ENCODE results near the gene MYO18A. TPM values are rescaled to one million over a fixed set of nuclear protein-coding genes. Genes with fewer than 3 reads are reported as not detected.

Gene MYO18A
- total RNA-seq, 1 donor from 2014 or later, result 79.9 TPM

DNA sequence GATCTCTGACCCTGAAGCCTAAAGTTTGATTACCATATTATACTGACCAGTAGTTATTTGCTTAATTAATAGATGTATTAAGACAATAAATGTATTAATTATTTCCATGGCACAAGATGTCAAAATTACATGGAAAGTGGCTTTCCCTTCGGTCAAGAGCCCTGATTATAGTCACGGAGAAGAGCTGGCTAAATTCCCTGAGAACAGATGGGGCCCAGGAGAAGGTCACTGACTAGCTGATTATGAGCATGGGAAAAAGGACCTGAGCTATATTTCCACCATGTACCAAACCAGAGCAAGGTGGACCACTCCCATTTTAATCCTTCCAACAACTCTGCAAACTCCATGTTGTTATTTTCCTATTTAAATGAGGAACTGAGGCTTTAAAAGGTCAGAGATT lies 12.9 kb upstream of the MYO18A start:
- Mint-ChIP-seq H3K27ac (ENCODE audit: unreplicated experiment) (no peak overlapping the region), H3K4me1 (ENCODE audit: unreplicated experiment) (no peaks in the 10 kb centered on the region), H3K9me3 (ENCODE audit: unreplicated experiment) (no peaks in the 10 kb centered on the region), H3K27me3 (ENCODE audit: unreplicated experiment) (peaks cover 6% of the 10 kb centered on the region), H3K4me3 (ENCODE audit: unreplicated experiment) (no peak overlapping the region), H3K36me3 (ENCODE audit: low read depth, unreplicated experiment) (no peaks in the 10 kb centered on the region)
- DNase-seq (ENCODE audit: low spot score), result no peak
- TF ChIP-seq CTCF (IDR thresholded peaks at IDR 0.05; ENCODE audit: unreplicated experiment), result no peak

GRCh38 chr17:29190592-29191207 lies 10.5 kb upstream of the MYO18A start:
- no peak overlapping the region for H3K27ac Mint-ChIP-seq (ENCODE audit: unreplicated experiment)
- no peaks in the 10 kb centered on the region for H3K4me1 Mint-ChIP-seq (ENCODE audit: unreplicated experiment)
- no peaks in the 10 kb centered on the region for H3K9me3 Mint-ChIP-seq (ENCODE audit: unreplicated experiment)

GRCh38 chr17:29190039-29190438 lies 9.8 kb upstream of the MYO18A start:
- Mint-ChIP-seq H3K27ac (ENCODE audit: unreplicated experiment) (no peak overlapping the region), H3K9me3 (ENCODE audit: unreplicated experiment) (no peaks in the 10 kb centered on the region), H3K36me3 (ENCODE audit: low read depth, unreplicated experiment) (no peaks in the 10 kb centered on the region), H3K4me3 (ENCODE audit: unreplicated experiment) (no peak overlapping the region), H3K27me3 (ENCODE audit: unreplicated experiment) (peaks cover 6% of the 10 kb centered on the region), H3K4me1 (ENCODE audit: unreplicated experiment) (no peaks in the 10 kb centered on the region)
- DNase-seq (ENCODE audit: low spot score), result no peak
- TF ChIP-seq CTCF (IDR thresholded peaks at IDR 0.05; ENCODE audit: unreplicated experiment), result no peak

More at GRCh38 chr17:29190592-29191207, 10.5 kb upstream of the MYO18A start:
- DNase-seq (ENCODE audit: low spot score), result no peak
- Mint-ChIP-seq H3K36me3 (ENCODE audit: low read depth, unreplicated experiment) (no peaks in the 10 kb centered on the region), H3K4me3 (ENCODE audit: unreplicated experiment) (no peak overlapping the region), H3K27me3 (ENCODE audit: unreplicated experiment) (peaks cover 6% of the 10 kb centered on the region)
- TF ChIP-seq CTCF (IDR thresholded peaks at IDR 0.05; ENCODE audit: unreplicated experiment), result no peak

GRCh38 chr17:29189355-29189754 lies 9.2 kb upstream of the MYO18A start:
- Mint-ChIP-seq H3K4me1 (ENCODE audit: unreplicated experiment) (no peaks in the 10 kb centered on the region), H3K4me3 (ENCODE audit: unreplicated experiment) (no peak overlapping the region), H3K27ac (ENCODE audit: unreplicated experiment) (no peak overlapping the region), H3K36me3 (ENCODE audit: low read depth, unreplicated experiment) (no peaks in the 10 kb centered on the region), H3K9me3 (ENCODE audit: unreplicated experiment) (no peaks in the 10 kb centered on the region), H3K27me3 (ENCODE audit: unreplicated experiment) (peaks cover 6% of the 10 kb centered on the region)
- TF ChIP-seq CTCF (IDR thresholded peaks at IDR 0.05; ENCODE audit: unreplicated experiment), result no peak
- DNase-seq (ENCODE audit: low spot score), result no peak

- H3K36me3 Mint-ChIP-seq (ENCODE audit: low read depth, unreplicated experiment), result no peaks in the 10 kb centered on the region
- H3K9me3 Mint-ChIP-seq (ENCODE audit: unreplicated experiment), result no peaks in the 10 kb centered on the region
- peaks cover 7% of the 10 kb centered on the region for H3K27me3 Mint-ChIP-seq (ENCODE audit: unreplicated experiment)
- peaks cover 36% of the 10 kb centered on the region for H3K4me1 Mint-ChIP-seq (ENCODE audit: unreplicated experiment)
- peak overlapping the region; percentile 87 for H3K4me3 Mint-ChIP-seq (ENCODE audit: unreplicated experiment)
- H3K27ac Mint-ChIP-seq (ENCODE audit: unreplicated experiment), result no peak overlapping the region
- no peak for DNase-seq (ENCODE audit: low spot score)
- TF ChIP-seq CTCF (IDR thresholded peaks at IDR 0.05; ENCODE audit: unreplicated experiment), result no peak
Observed at GRCh38 chr17:29181226-29181625, 1.0 kb upstream of the MYO18A start.
